Non-pigmented ciliary epithelial cell (primary cell): ENCODE measurements around the gene DAP.
"Not testable (repeated sequence)": the region's sequence is repeated elsewhere in the genome, so short reads cannot be mapped to it uniquely, and the experiment has no call there.

ENCODE experiments used
- DNase-seq: peaks from one replicate; pipeline ENCODE4 v3.0.0-alpha.2; 2010; ENCODE audit warnings: low read depth

The DAP gene

GRCh38 chr5:10734037-10734709, 26.9 kb downstream of the DAP start:
- no peak for DNase-seq

- no peak for DNase-seq
Observed at GRCh38 chr5:10733426-10733825, 27.6 kb downstream of the DAP start.

- no peak for DNase-seq
Observed at GRCh38 chr5:10731913-10732312, 29.1 kb downstream of the DAP start.

- no peak for DNase-seq
Observed at GRCh38 chr5:10730043-10730351, 31.0 kb downstream of the DAP start.

GRCh38 chr5:10729320-10730042, 31.6 kb downstream of the DAP start:
- no peak for DNase-seq

- no peak for DNase-seq
Observed at GRCh38 chr5:10728679-10729078, 32.4 kb downstream of the DAP start.

- no peak for DNase-seq
Observed at GRCh38 chr5:10727861-10728260, 33.2 kb downstream of the DAP start.

GRCh38 chr5:10726913-10727517, 34.0 kb downstream of the DAP start:
- DNase-seq, result no peak

GRCh38 chr5:10726179-10726912, 34.7 kb downstream of the DAP start:
- no peak for DNase-seq

- DNase-seq, result no peak
Observed at GRCh38 chr5:10725636-10726035, 35.4 kb downstream of the DAP start.

GRCh38 chr5:10724781-10725507, 36.1 kb downstream of the DAP start:
- DNase-seq, result peak; percentile 71

- no peak for DNase-seq
Observed at GRCh38 chr5:10723514-10723913, 37.5 kb downstream of the DAP start.

- not testable (repeated sequence) for DNase-seq
Observed at GRCh38 chr5:10720766-10721165, 40.3 kb downstream of the DAP start.

- DNase-seq, result peak; percentile 75
Observed at GRCh38 chr5:10719965-10720364, 41.1 kb downstream of the DAP start.

GRCh38 chr5:10718617-10719016, 42.4 kb downstream of the DAP start:
- not testable (repeated sequence) for DNase-seq

GRCh38 chr5:10716825-10717224, 44.2 kb downstream of the DAP start:
- DNase-seq, result not testable (repeated sequence)

GRCh38 chr5:10715605-10716290, 45.3 kb downstream of the DAP start:
- no peak for DNase-seq

GRCh38 chr5:10712574-10713366, 48.3 kb downstream of the DAP start:
- DNase-seq, result no peak

GRCh38 chr5:10711562-10711961, 49.5 kb downstream of the DAP start:
- no peak for DNase-seq

GRCh38 chr5:10710513-10711128, 50.4 kb downstream of the DAP start:
- no peak for DNase-seq
